SK-MEL-5 (cell line): ENCODE results near the gene BFSP1. TPM values are rescaled to one million over a fixed set of nuclear protein-coding genes. Genes with fewer than 3 reads are reported as not detected.
A peak's percentile ranks its signal among the peaks of the same experiment; 100 is the strongest.

Source experiments
- DNase-seq: peaks from one replicate; pipeline ENCODE4 v3.0.0-alpha.2; 2016; ENCODE audit warnings: low read depth, low spot score
- in situ Hi-C: cut with HindIII; loops from 2 replicates; pipeline ENCODE4 v1.10.0; 2016; ENCODE audit warnings: low sequenced_read_pairs, high pct_unique_total_duplicates, low pct_unique_long_range_greater_than_20kb
- total RNA-seq: library from RNA; depleted of rRNA; stranded (reverse); fragments of >200 nt; shearing (Covaris generic); gene quantifications from 2 replicates; pipeline ENCODE4 v1.2.3, GENCODE V29; 2014; rRNA removed

The BFSP1 gene
- total RNA-seq, 1 experiment from 2014 or later = 14.3 TPM

GRCh38 chr20:17460119-17460518 is 71.1 kb downstream of the BFSP1 start:
- in situ Hi-C loops = no loop called here
- DNase-seq = peak; percentile 27

DNA sequence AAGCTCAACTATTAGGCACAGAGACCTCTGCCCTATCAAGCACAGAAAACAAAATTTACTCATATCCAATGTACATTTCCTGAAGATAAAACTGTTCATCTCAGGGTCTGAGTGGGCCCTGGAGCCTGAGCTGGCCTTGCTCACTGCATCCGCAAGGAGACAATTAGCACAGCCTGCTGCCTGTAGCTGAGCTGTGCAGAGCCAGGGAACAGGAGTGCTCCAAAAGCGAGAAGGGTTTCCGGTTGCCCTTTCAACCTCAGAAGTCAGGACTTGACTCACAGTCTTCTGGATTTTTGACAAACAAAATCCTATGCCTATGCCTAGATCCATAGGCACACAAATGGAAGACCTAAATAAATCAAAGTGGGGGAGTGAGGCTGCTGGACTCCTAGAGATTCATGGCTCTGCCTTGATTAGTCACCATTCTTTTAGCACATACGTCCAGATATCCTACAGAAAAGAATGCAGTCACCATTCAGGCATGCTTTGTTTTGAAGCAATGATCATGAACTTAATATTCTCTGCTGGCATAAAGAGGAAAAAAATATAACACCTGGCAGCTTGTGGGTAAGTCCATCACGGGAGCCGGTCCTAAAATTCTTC is 73.5 kb downstream of the BFSP1 start:
- in situ Hi-C loops = no loop called here
- no peak for DNase-seq

DNA sequence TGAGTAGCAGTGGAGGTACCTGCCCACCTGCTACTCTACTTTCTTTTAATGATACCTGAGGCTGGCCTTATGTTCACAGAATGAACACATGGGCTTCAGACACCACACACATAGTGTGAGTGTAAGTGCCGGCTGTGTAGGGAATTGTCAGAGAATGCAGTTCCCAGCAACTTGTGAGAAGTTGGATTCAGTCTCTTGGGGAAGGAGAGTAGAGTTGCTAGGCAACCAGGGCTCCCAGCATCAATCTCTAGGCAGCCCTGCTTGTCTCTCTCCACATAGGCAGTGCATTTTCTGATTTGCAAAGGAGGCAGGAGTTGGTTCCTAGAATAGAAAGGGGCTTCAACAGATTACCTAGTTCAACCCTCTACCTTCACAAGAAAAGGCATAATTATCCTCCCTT is 74.1 kb downstream of the BFSP1 start:
- DNase-seq = no peak
- in situ Hi-C loops = no loop called here

DNA sequence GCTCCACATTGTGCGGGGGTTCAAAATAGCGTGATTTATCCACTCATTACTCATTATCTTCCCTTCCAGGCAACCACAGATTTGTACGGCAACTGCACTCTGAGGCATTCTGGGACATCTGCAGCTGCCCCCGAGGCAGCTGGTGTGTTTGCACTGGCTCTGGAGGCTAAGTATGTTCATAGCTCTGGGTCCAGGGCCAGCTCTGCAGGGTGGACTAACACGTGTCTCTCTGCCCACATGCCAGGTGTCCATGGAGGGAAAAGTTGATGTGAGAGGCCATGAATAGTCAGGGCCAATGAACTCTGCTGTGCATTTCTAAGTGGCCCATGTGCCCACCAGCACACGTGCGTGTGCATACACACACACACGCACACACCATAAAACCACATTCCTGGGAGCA is 74.9 kb downstream of the BFSP1 start:
- in situ Hi-C loops = no loop called here
- DNase-seq = no peak

GRCh38 chr20:17453592-17453991 is 77.6 kb downstream of the BFSP1 start:
- in situ Hi-C loops = no loop called here
- no peak for DNase-seq

GRCh38 chr20:17452441-17452840 is 78.7 kb downstream of the BFSP1 start:
- DNase-seq = no peak
- in situ Hi-C loops = no loop called here

GRCh38 chr20:17449031-17449430 is 82.1 kb downstream of the BFSP1 start:
- in situ Hi-C loops = loop anchor here (25.0 kb wide), 1 partner anchor 637 kb away; no protein-coding TSS in a partner anchor
- DNase-seq = no peak

GRCh38 chr20:17448071-17448470 is 83.1 kb downstream of the BFSP1 start:
- no peak for DNase-seq
- in situ Hi-C loops = loop anchor here (25.0 kb wide), 1 partner anchor 636 kb away; no protein-coding TSS in a partner anchor

- in situ Hi-C loops = loop anchor here (25.0 kb wide), 1 partner anchor 634 kb away; no protein-coding TSS in a partner anchor
- no peak for DNase-seq
Measured at GRCh38 chr20:17446171-17446570, 85.0 kb downstream of the BFSP1 start.

DNA sequence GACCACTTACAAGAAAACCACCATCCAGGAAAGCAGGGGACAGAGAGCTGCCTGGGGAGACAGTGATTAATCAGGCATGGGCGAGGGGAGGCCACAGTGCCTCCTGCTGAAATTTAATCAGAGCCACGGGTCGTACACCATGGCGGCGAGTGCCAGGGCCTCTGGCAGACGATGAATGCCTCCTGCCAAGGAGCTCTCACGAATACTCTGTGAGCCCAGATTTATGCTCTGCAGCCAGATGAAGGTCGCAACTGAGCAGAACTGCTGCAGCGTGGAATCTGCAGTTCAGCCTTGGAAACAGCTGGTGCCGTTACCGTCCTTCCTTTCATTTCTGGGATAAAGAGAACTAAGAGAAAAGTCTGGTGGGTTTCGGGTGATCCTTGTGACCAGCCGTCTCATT is 85.6 kb downstream of the BFSP1 start:
- no peak for DNase-seq
- in situ Hi-C loops = loop anchor here (25.0 kb wide), 1 partner anchor 633 kb away; no protein-coding TSS in a partner anchor

- DNase-seq = no peak
- in situ Hi-C loops = loop anchor here (25.0 kb wide), 1 partner anchor 632 kb away; no protein-coding TSS in a partner anchor
Measured at GRCh38 chr20:17444091-17444490, 87.1 kb downstream of the BFSP1 start.

Other genes starting within 250 kb of the BFSP1 start
- 180 and 190 TPM in 2 replicates for gene DSTN, start 38.7 kb upstream of the BFSP1 start, total RNA-seq
- gene RRBP1, start 150.9 kb upstream of the BFSP1 start, total RNA-seq = 108 and 139 TPM in 2 replicates
- gene BANF2, start 168.6 kb upstream of the BFSP1 start, total RNA-seq = not detected in 2 replicates